ENCODE data around the gene AAK1. TPM values are rescaled to one million over a fixed set of nuclear protein-coding genes. Genes with fewer than 3 reads are reported as not detected.

Gene AAK1
- total RNA-seq, 1 experiment from 2014 or later: 40.5 TPM

DNA sequence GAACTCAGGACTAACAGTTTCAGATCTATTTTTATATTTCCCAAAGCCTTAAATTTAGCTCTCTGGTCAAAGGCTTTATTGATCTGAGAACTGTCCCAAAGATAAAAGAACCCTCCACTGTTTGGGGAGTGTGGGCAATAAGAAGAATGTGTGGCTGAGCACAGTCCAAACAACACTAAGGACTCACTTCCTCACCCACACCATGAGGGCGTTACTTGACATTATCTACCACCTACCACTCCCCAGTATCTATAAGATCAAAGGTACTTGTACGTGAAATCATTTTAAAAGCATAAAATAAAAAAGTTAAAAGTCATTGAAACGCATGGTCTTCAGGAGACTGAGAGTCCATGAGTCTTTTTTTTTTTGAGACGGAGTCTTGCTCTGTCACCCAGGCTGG lies 151.7 kb downstream of the AAK1 start:
- H3K4me1 ChIP-seq (ENCODE audit: insufficient read depth, low read length, poor library complexity, severe bottlenecking): no peaks in the 10 kb centered on the region
- intact Hi-C loops (cut with micrococcal nuclease; ENCODE audit: unreplicated experiment): no loop called here
- ChIA-PET POLR2A (ENCODE audit: low non-redundant PET) (no interaction called here), CTCF (no interaction called here)
- H3K4me3 ChIP-seq (ENCODE audit: low read depth, low read length, poor library complexity, severe bottlenecking): no peak overlapping the region
- TF ChIP-seq EZH2 (IDR thresholded peaks at IDR 0.05; ENCODE audit: borderline replicate concordance, low read depth, low read length, poor library complexity, severe bottlenecking) (no peak), CTCF (conservative IDR thresholded peaks at IDR 0.05; ENCODE audit: low read depth, low read length) (no peak)
- no peaks in the 10 kb centered on the region for H3K36me3 ChIP-seq (ENCODE audit: insufficient read depth, low read length, poor library complexity, severe bottlenecking)
- no peaks in the 10 kb centered on the region for H3K27me3 ChIP-seq (replicated peaks; ENCODE audit: insufficient read depth, low read depth, low read length, poor library complexity)
- no peak overlapping the region for H3K27ac ChIP-seq (ENCODE audit: low read depth, low read length, poor library complexity, severe bottlenecking)
- BruUV-seq (replicated peaks): no TSS peak
- DNase-seq (ENCODE audit: low spot score): no peak
- no peaks in the 10 kb centered on the region for H3K9me3 ChIP-seq (ENCODE audit: low read depth, low read length, poor library complexity, severe bottlenecking)

DNA sequence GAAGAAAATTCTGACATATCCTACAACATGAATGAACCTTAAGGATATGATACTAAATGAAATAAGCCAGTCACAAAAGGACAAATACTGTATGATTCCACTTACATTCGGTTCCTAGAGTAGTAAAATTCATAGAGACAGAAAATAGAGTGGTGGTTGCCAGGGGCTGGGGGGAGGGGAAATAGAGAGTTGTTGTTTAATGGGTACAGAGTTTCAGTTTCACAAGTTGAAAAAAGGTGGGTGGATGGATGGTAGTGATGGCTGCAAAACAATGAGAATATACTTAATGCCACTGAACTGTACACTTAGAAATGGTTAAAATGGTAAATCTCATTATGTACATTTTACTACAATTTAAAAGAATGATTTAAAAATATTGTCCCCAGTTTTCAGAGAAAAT lies 153.1 kb downstream of the AAK1 start:
- no TSS peak for BruUV-seq (replicated peaks)
- TF ChIP-seq CTCF (conservative IDR thresholded peaks at IDR 0.05; ENCODE audit: low read depth, low read length) (no peak), EZH2 (IDR thresholded peaks at IDR 0.05; ENCODE audit: borderline replicate concordance, low read depth, low read length, poor library complexity, severe bottlenecking) (no peak)
- CTCF ChIA-PET: no interaction called here

DNA sequence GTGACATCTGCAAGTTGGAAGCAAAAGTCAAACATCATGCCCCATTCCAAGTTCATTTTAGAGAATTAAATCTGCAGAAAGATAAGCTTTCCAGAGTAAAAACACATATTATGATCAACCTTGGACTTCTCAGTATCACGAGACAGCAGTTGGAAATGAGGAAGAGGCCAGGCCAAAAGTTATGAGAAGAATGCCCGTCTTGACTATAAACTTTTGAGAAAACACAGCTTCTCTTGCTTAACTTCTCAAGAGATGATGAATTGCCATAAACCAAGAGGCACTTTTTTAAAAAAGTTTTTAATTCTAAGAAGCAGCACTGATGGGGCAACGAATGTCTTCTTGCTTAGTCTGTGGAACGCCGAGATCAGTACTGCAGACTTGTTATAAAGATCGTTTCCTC lies 153.7 kb downstream of the AAK1 start:
- ChIA-PET POLR2A (ENCODE audit: low non-redundant PET) (no interaction called here), CTCF (no interaction called here)
- intact Hi-C loops (cut with micrococcal nuclease; ENCODE audit: unreplicated experiment): no loop called here
- H3K36me3 ChIP-seq (ENCODE audit: insufficient read depth, low read length, poor library complexity, severe bottlenecking): no peaks in the 10 kb centered on the region
- BruUV-seq (replicated peaks): no TSS peak
- no peak overlapping the region for H3K4me3 ChIP-seq (ENCODE audit: low read depth, low read length, poor library complexity, severe bottlenecking)
- H3K9me3 ChIP-seq (ENCODE audit: low read depth, low read length, poor library complexity, severe bottlenecking): no peaks in the 10 kb centered on the region
- no peak for DNase-seq (ENCODE audit: low spot score)
- no peak for TF ChIP-seq CTCF (conservative IDR thresholded peaks at IDR 0.05; ENCODE audit: low read depth, low read length)
- TF ChIP-seq EZH2 (IDR thresholded peaks at IDR 0.05; ENCODE audit: borderline replicate concordance, low read depth, low read length, poor library complexity, severe bottlenecking): no peak
- no peaks in the 10 kb centered on the region for H3K27me3 ChIP-seq (replicated peaks; ENCODE audit: insufficient read depth, low read depth, low read length, poor library complexity)
- no peaks in the 10 kb centered on the region for H3K4me1 ChIP-seq (ENCODE audit: insufficient read depth, low read length, poor library complexity, severe bottlenecking)
- no peak overlapping the region for H3K27ac ChIP-seq (ENCODE audit: low read depth, low read length, poor library complexity, severe bottlenecking)

More for the DNA sequence above, 153.1 kb downstream of the AAK1 start:
- DNase-seq (ENCODE audit: low spot score): no peak
- no peaks in the 10 kb centered on the region for H3K9me3 ChIP-seq (ENCODE audit: low read depth, low read length, poor library complexity, severe bottlenecking)
- H3K27ac ChIP-seq (ENCODE audit: low read depth, low read length, poor library complexity, severe bottlenecking): no peak overlapping the region
- POLR2A ChIA-PET (ENCODE audit: low non-redundant PET): interaction anchor here (0.7 kb wide), 1 partner anchor 473 kb away, joined by 3 read pairs; no protein-coding TSS in a partner anchor
- H3K4me1 ChIP-seq (ENCODE audit: insufficient read depth, low read length, poor library complexity, severe bottlenecking): no peaks in the 10 kb centered on the region
- no peak overlapping the region for H3K4me3 ChIP-seq (ENCODE audit: low read depth, low read length, poor library complexity, severe bottlenecking)
- H3K36me3 ChIP-seq (ENCODE audit: insufficient read depth, low read length, poor library complexity, severe bottlenecking): no peaks in the 10 kb centered on the region
- intact Hi-C loops (cut with micrococcal nuclease; ENCODE audit: unreplicated experiment): no loop called here
- H3K27me3 ChIP-seq (replicated peaks; ENCODE audit: insufficient read depth, low read depth, low read length, poor library complexity): no peaks in the 10 kb centered on the region

Measured in A673 (cell line).